C4-2B (cell line): ENCODE data around the gene NCOA7.

Experiments
- CTCF ChIP-seq: fragments of 450-650 bp; conservative IDR thresholded peaks from 2 replicates; pipeline ENCODE4 v1.5.1; 2017; ENCODE audit warnings: mild to moderate bottlenecking
- ZFX ChIP-seq: fragments of 450-650 bp; IDR thresholded peaks from 2 replicates; pipeline ENCODE4 v1.6.1; 2017

GRCh38 chr6:125746731-125747588, 43.8 kb upstream of the NCOA7 start:
- no peak for TF ChIP-seq CTCF
- TF ChIP-seq ZFX = no peak
